ENCODE measurements around the gene KCTD5. TPM values are rescaled to one million over a fixed set of nuclear protein-coding genes. Genes with fewer than 3 reads are reported as not detected.
"Not testable (repeated sequence)": the region's sequence is repeated elsewhere in the genome, so short reads cannot be mapped to it uniquely, and the experiment has no call there.

Gene KCTD5
- total RNA-seq, 1 donor from 2014 or later, result 40.2 TPM

GRCh38 chr16:2720064-2720457, 37.7 kb downstream of the KCTD5 start, which contains the start of gene PRSS27:
Gene PRSS27 (minus strand): TSS chr16:2720224. CDS start chr16:2720160, 64 bp downstream.
- no peak for DNase-seq (ENCODE audit: extremely low read depth, low read depth, low spot score)

- no peak for DNase-seq (ENCODE audit: extremely low read depth, low read depth, low spot score)
Measured at GRCh38 chr16:2720719-2721633, 38.7 kb downstream of the KCTD5 start.

GRCh38 chr16:2721634-2722173, 39.4 kb downstream of the KCTD5 start:
- not testable (repeated sequence) for DNase-seq (ENCODE audit: extremely low read depth, low read depth, low spot score)

GRCh38 chr16:2724088-2724676, 41.9 kb downstream of the KCTD5 start:
- DNase-seq (ENCODE audit: extremely low read depth, low read depth, low spot score), result no peak

GRCh38 chr16:2724816-2725348, 42.6 kb downstream of the KCTD5 start:
- no peak for DNase-seq (ENCODE audit: extremely low read depth, low read depth, low spot score)

GRCh38 chr16:2726923-2727322, 44.6 kb downstream of the KCTD5 start:
- DNase-seq (ENCODE audit: extremely low read depth, low read depth, low spot score), result no peak

GRCh38 chr16:2728034-2728433, 45.7 kb downstream of the KCTD5 start:
- no peak for DNase-seq (ENCODE audit: extremely low read depth, low read depth, low spot score)

- no peak for DNase-seq (ENCODE audit: extremely low read depth, low read depth, low spot score)
Measured at GRCh38 chr16:2734844-2735515, 52.7 kb downstream of the KCTD5 start.

GRCh38 chr16:2736476-2737237, 54.3 kb downstream of the KCTD5 start:
- DNase-seq (ENCODE audit: extremely low read depth, low read depth, low spot score), result no peak

GRCh38 chr16:2737238-2737605, 54.9 kb downstream of the KCTD5 start:
- no peak for DNase-seq (ENCODE audit: extremely low read depth, low read depth, low spot score)

- no peak for DNase-seq (ENCODE audit: extremely low read depth, low read depth, low spot score)
Measured at GRCh38 chr16:2737895-2738418, 55.6 kb downstream of the KCTD5 start.

GRCh38 chr16:2738615-2739014, 56.3 kb downstream of the KCTD5 start:
- no peak for DNase-seq (ENCODE audit: extremely low read depth, low read depth, low spot score)

GRCh38 chr16:2739625-2740430, 57.5 kb downstream of the KCTD5 start:
- no peak for DNase-seq (ENCODE audit: extremely low read depth, low read depth, low spot score)

GRCh38 chr16:2740476-2740875, 58.2 kb downstream of the KCTD5 start:
- DNase-seq (ENCODE audit: extremely low read depth, low read depth, low spot score), result no peak

GRCh38 chr16:2741168-2741567, 58.8 kb downstream of the KCTD5 start:
- no peak for DNase-seq (ENCODE audit: extremely low read depth, low read depth, low spot score)

- no peak for DNase-seq (ENCODE audit: extremely low read depth, low read depth, low spot score)
Measured at GRCh38 chr16:2742323-2743006, 60.1 kb downstream of the KCTD5 start.

- DNase-seq (ENCODE audit: extremely low read depth, low read depth, low spot score), result no peak
Measured at GRCh38 chr16:2743007-2743810, 60.9 kb downstream of the KCTD5 start.

GRCh38 chr16:2744711-2745110, 62.4 kb downstream of the KCTD5 start:
- no peak for DNase-seq (ENCODE audit: extremely low read depth, low read depth, low spot score)
